GM11168 (cell line): ENCODE results near the gene TRMT1.

ENCODE experiments used
- in situ Hi-C: fragments of 300-500 bp; cut with MboI; formaldehyde crosslinking; loops from one replicate; pipeline ENCODE4 v1.12.0; 2022; ENCODE audit warnings: low sequenced_read_pairs; ENCODE audit not compliant: unreplicated experiment

The TRMT1 gene

DNA sequence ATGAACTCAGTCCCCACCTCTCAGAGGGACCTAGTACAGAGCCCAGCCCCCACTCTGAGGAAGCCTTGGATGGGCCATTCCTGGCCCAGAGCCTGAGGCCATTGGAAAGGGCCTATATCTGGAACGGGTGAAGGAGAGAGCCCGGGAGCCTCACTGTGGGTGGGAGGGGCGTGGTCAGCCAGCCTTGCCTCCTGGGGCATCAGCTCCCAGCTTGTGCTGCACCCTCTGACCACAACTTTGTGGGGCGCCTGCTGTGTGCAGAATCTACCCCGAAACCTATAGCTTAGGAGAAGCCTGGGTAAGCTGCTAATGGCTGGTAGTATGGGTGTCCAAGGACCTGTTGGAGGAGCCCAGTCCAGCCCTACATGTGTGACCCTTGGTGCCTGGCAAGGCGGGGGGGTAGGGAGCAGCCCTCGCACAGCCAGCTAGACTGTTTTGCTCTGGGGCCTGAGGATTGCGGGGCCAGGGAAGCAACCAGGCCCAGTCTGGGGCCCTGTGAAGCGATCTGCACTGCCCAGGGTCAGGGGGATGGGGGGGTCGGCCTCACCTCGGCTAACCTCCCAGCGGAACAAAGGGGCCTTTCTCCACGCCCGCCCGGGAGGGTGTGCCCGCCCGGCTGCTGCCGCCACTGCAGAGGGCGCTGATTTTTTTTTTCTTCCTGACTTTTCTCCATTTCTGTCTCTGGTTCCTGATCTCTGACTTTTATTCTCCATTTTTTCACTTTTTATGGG, 56.1 kb downstream of the TRMT1 start:
- in situ Hi-C loops: no loop called here

DNA sequence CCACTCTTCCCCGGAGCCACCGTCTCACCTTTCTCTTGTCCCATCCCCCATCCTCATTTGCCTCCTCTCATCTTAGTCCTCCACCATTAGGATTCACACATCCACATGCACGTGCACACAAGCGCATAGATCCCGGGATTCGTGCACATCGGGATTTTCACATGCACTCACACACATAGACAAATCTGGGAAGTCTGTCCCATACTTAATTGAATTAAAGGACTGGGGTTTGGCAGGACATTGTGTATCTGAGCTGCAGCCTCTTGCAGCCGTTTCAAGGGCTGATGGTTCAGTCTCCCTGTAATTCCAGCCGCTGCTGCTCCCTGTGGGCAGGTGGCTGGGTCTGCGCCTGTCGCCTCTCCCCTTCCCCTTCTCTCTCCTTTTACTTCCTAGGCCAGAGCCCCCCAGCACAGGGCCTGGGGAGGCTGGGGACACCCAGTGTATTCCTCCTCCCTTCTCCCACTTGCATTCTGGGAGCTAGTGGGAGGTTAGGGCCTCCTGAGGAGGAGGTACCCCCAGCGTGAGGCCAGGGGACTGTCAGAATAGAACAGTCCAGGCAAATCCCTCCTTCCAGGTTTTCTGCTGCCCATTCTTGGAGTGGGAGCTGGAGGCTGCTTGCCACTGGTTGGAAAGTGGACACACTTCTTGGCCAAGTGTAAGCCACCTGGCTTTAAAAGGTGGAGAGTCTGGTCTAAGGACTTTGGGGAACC, 57.4 kb downstream of the TRMT1 start:
- in situ Hi-C loops: no loop called here

DNA sequence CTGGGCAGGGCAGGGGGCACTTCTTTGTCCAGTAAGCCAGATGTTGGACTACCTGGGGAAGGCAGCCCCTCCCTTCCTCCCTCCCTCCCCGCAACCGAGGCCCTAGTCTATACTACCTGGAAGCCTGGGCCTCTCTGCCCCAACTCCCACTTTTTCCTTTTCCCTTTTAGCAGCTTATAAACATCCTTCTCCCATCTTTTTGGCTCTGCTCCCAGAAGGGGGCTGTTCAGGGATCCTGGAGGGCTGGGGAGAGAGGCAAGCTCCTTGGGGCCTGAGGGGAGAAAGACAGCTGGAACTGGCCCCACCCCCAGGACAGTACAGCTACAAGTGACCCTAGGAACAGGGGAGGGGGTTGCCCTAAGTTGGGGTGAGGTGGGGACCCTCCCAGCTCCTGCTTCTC, 58.8 kb downstream of the TRMT1 start:
- in situ Hi-C loops: no loop called here

DNA sequence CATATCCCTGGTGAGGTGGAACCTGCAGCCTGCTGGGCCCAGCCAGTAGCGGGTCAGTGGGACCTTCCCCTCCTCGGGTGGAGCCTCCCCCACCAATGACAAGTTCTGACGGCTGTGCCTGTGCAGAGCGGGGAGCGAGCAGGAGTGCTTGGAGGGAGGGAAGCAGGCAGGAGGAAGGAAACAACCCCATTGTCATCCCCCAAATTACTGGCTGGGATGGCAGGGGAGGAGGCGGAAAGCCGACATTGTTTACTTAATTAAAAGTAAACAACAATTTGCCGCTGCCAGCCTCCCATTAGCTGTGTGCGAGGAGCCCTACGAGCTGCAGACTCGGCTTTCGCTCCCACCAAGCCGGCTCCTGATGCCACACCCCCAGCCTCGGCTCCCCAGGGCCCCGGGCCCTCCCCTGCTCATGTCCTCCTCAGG, 59.4 kb downstream of the TRMT1 start:
- in situ Hi-C loops: no loop called here

DNA sequence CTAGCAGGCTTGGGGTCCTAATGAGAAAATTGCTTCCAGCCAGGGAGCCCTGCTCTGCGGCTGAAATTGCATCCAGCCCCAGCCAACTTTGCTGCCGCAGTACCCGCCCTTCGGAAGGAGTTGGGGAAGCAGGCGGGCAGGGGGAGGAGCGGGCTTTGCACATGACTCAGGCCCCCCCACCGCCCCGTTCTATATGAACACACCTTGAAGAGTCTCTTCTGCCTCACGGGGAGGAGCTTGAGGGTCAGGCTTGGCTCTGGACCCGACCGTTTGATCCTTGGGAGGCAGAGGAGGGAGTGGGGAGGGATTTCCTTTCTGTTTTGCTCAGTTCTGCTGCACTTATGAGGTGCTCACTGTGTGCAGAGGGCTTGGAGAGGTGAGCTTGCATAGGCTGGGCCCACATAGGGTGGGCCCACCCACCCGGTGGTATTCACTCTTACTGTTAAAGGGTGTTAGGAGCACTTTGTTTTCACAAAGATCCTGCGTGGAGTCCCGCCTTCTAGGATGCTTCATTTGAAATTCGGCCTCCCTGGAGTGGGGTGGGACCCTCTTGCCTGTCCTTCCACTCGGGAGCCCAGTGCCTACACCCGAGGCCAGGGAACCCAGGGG, 60.4 kb downstream of the TRMT1 start:
- in situ Hi-C loops: no loop called here

DNA sequence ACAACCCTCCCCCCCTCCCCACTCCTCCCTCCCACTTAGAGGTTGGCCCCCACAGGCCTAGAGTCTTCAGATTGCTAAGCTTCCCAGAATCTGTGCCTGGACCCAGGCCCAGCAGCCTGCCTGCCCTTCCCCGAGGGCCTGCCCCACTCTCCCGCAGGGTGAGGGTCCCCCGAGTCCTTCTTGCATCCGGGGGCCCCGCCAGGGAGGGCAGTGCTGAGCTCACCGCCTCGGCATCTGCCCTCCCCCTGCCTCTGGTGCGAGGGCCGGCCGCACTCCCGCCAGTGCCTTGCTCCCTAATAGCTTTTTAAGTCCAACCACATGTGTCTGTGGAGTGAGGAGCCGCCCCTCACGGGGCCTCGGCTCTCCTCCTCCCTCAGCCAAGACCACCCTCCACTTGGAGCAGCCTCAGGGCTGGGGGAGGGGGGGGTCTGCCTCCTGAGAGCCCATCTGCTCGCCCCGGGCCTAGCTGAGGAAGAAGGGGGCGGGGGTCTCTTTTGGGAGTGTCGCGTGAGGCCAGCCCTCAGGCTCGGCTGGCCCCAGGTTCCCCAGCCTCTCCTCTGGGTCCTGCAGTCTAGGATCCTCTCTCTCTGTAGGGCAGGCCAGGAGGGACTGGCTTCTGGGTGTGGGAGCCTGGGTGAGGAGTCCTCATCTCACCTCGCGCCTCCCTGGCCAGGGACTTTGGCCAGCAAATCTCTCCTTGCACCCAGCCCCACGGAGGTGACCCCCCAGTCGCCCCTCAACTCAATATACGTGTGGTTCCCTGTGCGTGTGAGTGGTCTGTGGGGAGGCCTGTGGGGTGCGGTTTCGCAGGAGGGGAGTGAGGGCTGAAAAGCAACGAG, 61.1 kb downstream of the TRMT1 start:
- in situ Hi-C loops: no loop called here
